BJ (cell line): Measurements from ENCODE around the gene RRP1. TPM values are rescaled to one million over a fixed set of nuclear protein-coding genes. Genes with fewer than 3 reads are reported as not detected.

ENCODE experiments used
- CTCF ChIA-PET: fragments of 350-600 bp; formaldehyde crosslinking; extraction: SDS; loops from one replicate; lab custom pipeline; 2021; ENCODE audit warnings: antibody characterized with exemption, inconsistent platforms; lab: Yijun Ruan, JAX
- POLR2A ChIA-PET: fragments of 300-600 bp; sonication (Branson Sonifier 250); formaldehyde crosslinking; extraction: SDS; loops from one replicate; lab custom pipeline; 2021; ENCODE audit warnings: antibody characterized with exemption; lab: Charles Lee
- DNase-seq: peaks from one replicate; pipeline ENCODE4 v3.0.0-alpha.2; 2011; ENCODE audit warnings: low read depth
- H3K27me3 ChIP-seq: 2 replicates; pipeline ENCODE4 v1.6.0; 2011; ENCODE audit warnings: low read length; ENCODE audit not compliant: control insufficient read depth, insufficient read depth
- H3K36me3 ChIP-seq: 2 replicates; pipeline ENCODE4 v1.5.1; 2011; ENCODE audit warnings: low read length; ENCODE audit not compliant: control insufficient read depth, insufficient read depth
- H3K4me3 ChIP-seq: 2 replicates; pipeline ENCODE4 v1.5.1; 2011; ENCODE audit warnings: low read depth, mild to moderate bottlenecking, control low read depth, low read length
- CTCF ChIP-seq: IDR thresholded peaks from 2 replicates; pipeline ENCODE4 v1.5.1; 2011; ENCODE audit warnings: low read depth, mild to moderate bottlenecking, control low read depth, inconsistent platforms, low read length, moderate library complexity; ENCODE audit not compliant: insufficient read depth
- polyA plus RNA-seq: library from polyadenylated mRNA; depleted of rRNA; stranded (reverse); fragments of >200 nt; gene quantifications from 2 replicates; pipeline ENCODE4 v1.2.3, GENCODE V29; 2011

RRP1 gene
- polyA plus RNA-seq, 1 experiment = 14.4 TPM

- Histone ChIP-seq H3K27me3 (no peaks in the 10 kb centered on the region), H3K36me3 (peaks cover 18% of the 10 kb centered on the region), H3K4me3 (no peak overlapping the region)
- ChIA-PET POLR2A (no interaction called here), CTCF (no interaction called here)
- no peak for TF ChIP-seq CTCF
- DNase-seq = no peak
Observed at GRCh38 chr21:43806017-43806710, 16.8 kb downstream of the RRP1 start.

- H3K27me3 ChIP-seq = no peaks in the 10 kb centered on the region
- TF ChIP-seq CTCF = no peak
- DNase-seq = no peak
- peaks cover 5% of the 10 kb centered on the region for H3K36me3 ChIP-seq
- H3K4me3 ChIP-seq = no peak overlapping the region
- ChIA-PET POLR2A (no interaction called here), CTCF (interaction anchor here (1.3 kb wide), 1 partner anchor 19 kb away, joined by 3 read pairs; the partner anchor contains the start of gene RRP1)
Observed at GRCh38 chr21:43808367-43808766, 19.0 kb downstream of the RRP1 start.

GRCh38 chr21:43808832-43809251, 19.5 kb downstream of the RRP1 start:
- POLR2A ChIA-PET = no interaction called here
- no peak overlapping the region for H3K4me3 ChIP-seq
- H3K27me3 ChIP-seq = no peaks in the 10 kb centered on the region
- CTCF ChIA-PET = interaction anchor here (1.3 kb wide), 1 partner anchor 19 kb away, joined by 3 read pairs; the partner anchor contains the start of gene RRP1
- DNase-seq = no peak
- peaks cover 4% of the 10 kb centered on the region for H3K36me3 ChIP-seq
- no peak for TF ChIP-seq CTCF

GRCh38 chr21:43809346-43809799, 20.0 kb downstream of the RRP1 start:
- TF ChIP-seq CTCF = no peak
- Histone ChIP-seq H3K36me3 (peaks cover under 1% of the 10 kb centered on the region), H3K27me3 (0 out of 2 replicates have a peak, but pooled peaks cover 1% of the 10 kb centered on the region), H3K4me3 (no peak overlapping the region)
- ChIA-PET POLR2A (no interaction called here), CTCF (no interaction called here)
- DNase-seq = no peak

GRCh38 chr21:43809853-43810504, 20.6 kb downstream of the RRP1 start:
- H3K4me3 ChIP-seq = no peak overlapping the region
- ChIA-PET CTCF (interaction anchor here (1.0 to 1.8 kb wide), 15 partner anchors 9 to 488 kb away, joined by 3 to 10 read pairs (median 4); no protein-coding TSS in a partner anchor), POLR2A (no interaction called here)
- H3K27me3 ChIP-seq = 0 out of 2 replicates have a peak, but pooled peaks cover 1% of the 10 kb centered on the region
- H3K36me3 ChIP-seq = no peaks in the 10 kb centered on the region
- no peak for DNase-seq
- no peak for TF ChIP-seq CTCF
